Measurements from ENCODE around the gene DDX4. TPM values are rescaled to one million over a fixed set of nuclear protein-coding genes. Genes with fewer than 3 reads are reported as not detected.

DDX4 gene
- total RNA-seq, 3 donors from 2014 or later = not detected

DNA sequence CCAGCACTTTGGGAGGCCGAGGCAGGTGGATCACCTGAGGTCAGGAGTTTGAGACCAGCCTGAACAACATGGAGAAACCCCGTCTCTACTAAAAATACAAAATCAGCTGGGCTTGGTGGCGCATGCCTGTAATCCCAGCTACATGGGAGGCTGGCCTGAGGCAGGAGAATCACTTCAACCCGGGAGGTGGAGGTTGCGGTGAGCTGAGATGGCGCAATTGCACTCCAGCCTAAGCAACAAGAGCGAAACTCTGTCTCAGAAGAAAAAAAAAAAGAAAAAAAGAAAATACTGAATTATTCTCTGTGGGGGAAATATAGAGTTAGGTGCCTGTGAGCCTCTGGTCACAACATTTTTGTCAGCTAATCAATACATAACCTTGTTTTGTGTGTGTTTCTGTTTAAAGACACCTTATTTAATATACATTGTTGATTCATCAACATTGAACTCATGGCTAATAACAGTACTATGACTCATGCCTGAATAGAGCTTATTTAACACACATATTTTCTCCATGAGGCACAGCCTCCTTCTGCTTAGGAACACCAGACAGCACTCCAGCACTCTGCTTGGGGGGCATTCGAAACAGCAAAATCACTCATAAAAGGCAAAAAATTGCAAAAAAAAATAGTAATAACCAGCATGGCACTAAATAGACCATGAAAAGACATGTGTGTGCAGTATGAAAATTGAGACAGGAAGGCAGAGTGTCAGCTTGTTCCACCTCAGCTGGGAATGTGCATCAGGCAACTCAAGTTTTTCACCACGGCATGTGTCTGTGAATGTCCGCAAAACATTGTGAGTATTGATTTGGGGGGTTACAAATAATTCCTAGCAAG is 113.2 kb downstream of the DDX4 start, which contains the start of gene IL31RA:
IL31RA (plus strand) TSS at position 519 of the 836 bp plus-strand sequence; CDS start at position 733, 214 bp downstream.
- no peaks in the 10 kb centered on the region for H3K9me3 ChIP-seq
- no peaks in the 10 kb centered on the region for H3K36me3 ChIP-seq (ENCODE audit: low read depth)
- ATAC-seq = no peak
- TF ChIP-seq, protein P1, sequence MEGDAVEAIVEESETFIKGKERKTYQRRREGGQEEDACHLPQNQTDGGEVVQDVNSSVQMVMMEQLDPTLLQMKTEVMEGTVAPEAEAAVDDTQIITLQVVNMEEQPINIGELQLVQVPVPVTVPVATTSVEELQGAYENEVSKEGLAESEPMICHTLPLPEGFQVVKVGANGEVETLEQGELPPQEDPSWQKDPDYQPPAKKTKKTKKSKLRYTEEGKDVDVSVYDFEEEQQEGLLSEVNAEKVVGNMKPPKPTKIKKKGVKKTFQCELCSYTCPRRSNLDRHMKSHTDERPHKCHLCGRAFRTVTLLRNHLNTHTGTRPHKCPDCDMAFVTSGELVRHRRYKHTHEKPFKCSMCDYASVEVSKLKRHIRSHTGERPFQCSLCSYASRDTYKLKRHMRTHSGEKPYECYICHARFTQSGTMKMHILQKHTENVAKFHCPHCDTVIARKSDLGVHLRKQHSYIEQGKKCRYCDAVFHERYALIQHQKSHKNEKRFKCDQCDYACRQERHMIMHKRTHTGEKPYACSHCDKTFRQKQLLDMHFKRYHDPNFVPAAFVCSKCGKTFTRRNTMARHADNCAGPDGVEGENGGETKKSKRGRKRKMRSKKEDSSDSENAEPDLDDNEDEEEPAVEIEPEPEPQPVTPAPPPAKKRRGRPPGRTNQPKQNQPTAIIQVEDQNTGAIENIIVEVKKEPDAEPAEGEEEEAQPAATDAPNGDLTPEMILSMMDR (IDR thresholded peaks at IDR 0.05) = no peak
- no peak within 1 kb of the TSS for H3K4me3 ChIP-seq
- no peak for DNase-seq
- no peaks in the 10 kb centered on the region for H3K4me1 ChIP-seq (ENCODE audit: low read depth)
- intact Hi-C loops (cut with DNase I, micrococcal nuclease) = no loop called here

DNA sequence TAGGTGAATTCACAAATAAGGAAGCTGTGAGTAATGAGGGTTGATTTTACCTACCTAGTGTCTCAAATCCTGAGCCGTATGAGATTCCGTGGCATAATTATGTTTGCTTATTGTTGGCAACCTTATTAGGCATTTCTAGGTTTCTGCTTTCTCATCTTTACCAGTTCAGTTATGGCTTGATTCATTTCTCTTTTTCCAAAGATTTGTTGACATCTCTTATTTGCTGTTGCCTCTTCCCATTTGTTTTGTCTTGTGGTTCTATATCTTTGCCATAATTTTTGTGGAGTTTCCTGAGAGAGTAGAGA is 113.8 kb downstream of the DDX4 start:
- TF ChIP-seq, protein P1 (IDR thresholded peaks at IDR 0.05) = no peak
- Histone ChIP-seq H3K4me1 (ENCODE audit: low read depth) (no peaks in the 10 kb centered on the region), H3K4me3 (no peak overlapping the region), H3K9me3 (no peaks in the 10 kb centered on the region), H3K36me3 (ENCODE audit: low read depth) (no peaks in the 10 kb centered on the region)
- ATAC-seq = no peak
- no peak for DNase-seq
- intact Hi-C loops (cut with DNase I, micrococcal nuclease) = no loop called here

DNA sequence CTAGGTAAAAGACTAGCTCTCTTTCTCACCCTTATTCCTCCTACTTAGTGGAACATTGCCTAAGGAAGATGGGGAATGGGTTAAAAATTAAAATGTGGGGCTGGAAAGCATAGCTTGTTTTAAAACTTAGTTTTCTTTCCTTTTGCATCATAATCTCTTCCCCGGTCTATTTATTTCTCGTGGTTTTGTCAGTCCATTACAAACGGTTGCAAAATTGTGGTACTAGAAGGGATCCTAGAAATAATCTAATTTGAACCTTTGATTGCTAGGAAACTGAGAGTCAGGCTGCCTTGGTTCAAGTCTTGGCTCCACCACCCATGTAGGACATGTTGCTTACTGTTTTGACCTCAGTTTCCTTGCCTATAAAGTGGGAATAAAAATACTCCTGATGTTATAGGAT is 114.6 kb downstream of the DDX4 start:
- Histone ChIP-seq H3K4me3 (no peak overlapping the region), H3K9me3 (no peaks in the 10 kb centered on the region), H3K36me3 (ENCODE audit: low read depth) (no peaks in the 10 kb centered on the region), H3K4me1 (ENCODE audit: low read depth) (no peaks in the 10 kb centered on the region)
- ATAC-seq (no peak), DNase-seq (no peak)
- intact Hi-C loops (cut with DNase I, micrococcal nuclease) = no loop called here
- TF ChIP-seq, protein P1 (IDR thresholded peaks at IDR 0.05) = no peak

DNA sequence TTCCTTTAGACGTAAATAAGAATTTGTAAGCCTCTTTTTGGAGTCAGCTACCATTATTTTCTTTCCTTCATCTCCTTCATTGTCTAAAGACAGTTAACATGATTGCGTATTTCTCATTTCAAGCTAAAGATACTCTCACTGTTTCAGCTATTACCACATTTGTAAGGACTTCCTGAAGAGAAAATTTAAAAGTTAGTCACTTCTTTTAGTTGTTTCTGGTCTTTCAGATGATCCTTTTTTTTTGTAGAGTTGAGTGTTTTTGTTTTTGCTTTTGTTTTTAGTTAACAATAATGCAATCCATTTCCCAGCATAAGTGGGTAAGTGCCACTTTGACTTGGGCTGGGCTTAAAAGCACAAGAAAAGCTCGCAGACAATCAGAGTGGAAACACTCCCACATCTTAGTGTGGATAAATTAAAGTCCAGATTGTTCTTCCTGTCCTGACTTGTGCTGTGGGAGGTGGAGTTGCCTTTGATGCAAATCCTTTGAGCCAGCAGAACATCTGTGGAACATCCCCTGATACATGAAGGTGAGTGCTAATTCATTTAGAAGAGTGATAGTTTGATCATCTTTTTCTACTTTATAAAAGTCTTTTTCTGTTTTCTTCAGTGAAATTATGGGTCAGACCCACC is 115.3 kb downstream of the DDX4 start:
- intact Hi-C loops (cut with DNase I, micrococcal nuclease) = no loop called here
- Histone ChIP-seq H3K4me1 (ENCODE audit: low read depth) (no peaks in the 10 kb centered on the region), H3K36me3 (ENCODE audit: low read depth) (no peaks in the 10 kb centered on the region), H3K9me3 (no peaks in the 10 kb centered on the region), H3K4me3 (no peak overlapping the region)
- no peak for ATAC-seq
- DNase-seq = no peak
- TF ChIP-seq, protein P1 (IDR thresholded peaks at IDR 0.05) = no peak

DNA sequence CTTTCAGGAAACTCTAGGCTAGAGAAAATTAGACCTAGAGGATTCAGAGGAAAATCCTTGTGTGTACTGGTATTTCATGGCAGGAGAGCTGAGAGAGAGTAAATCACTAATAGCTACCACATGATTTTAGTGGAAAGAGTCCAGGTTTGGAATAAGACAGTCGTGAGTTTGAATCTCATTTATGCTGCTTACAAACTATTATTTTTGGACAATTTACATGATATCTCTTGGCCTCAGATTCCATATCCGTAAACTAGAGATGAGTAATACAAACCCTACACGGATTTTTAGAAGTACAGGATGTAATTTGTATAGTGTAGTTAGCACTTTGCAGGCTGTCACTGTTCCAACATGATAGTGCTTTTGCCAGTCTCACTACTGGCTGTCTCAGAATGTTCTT is 116.0 kb downstream of the DDX4 start:
- Histone ChIP-seq H3K36me3 (ENCODE audit: low read depth) (no peaks in the 10 kb centered on the region), H3K4me3 (no peak overlapping the region), H3K9me3 (no peaks in the 10 kb centered on the region), H3K4me1 (ENCODE audit: low read depth) (no peaks in the 10 kb centered on the region)
- ATAC-seq (no peak), DNase-seq (no peak)
- TF ChIP-seq, protein P1 (IDR thresholded peaks at IDR 0.05) = no peak
- intact Hi-C loops (cut with DNase I, micrococcal nuclease) = no loop called here

Data from mucosa of descending colon (tissue), 3 donors.